Ishikawa (cell line): ENCODE results near the gene PPP1R9B.

ENCODE experiments used
- CEBPB ChIP-seq: IDR thresholded peaks from 2 replicates; pipeline ENCODE4 v1.6.1; 2012
- CREB1 ChIP-seq: IDR thresholded peaks from 2 replicates; pipeline ENCODE4 v1.6.1; 2012; ENCODE audit warnings: low read depth
- EGR1 ChIP-seq: IDR thresholded peaks from 2 replicates; pipeline ENCODE4 v1.6.1; 2012
- EP300 ChIP-seq: IDR thresholded peaks from 2 replicates; pipeline ENCODE4 v1.6.1; 2012; ENCODE audit warnings: borderline replicate concordance
- FOXM1 ChIP-seq: IDR thresholded peaks from 2 replicates; pipeline ENCODE4 v1.6.1; 2012; ENCODE audit warnings: low read depth, borderline replicate concordance
- NFIC ChIP-seq: IDR thresholded peaks from 2 replicates; pipeline ENCODE4 v1.6.1; 2012
- RAD21 ChIP-seq: IDR thresholded peaks from 2 replicates; pipeline ENCODE4 v1.6.1; 2012; ENCODE audit warnings: low read depth
- TAF1 ChIP-seq: IDR thresholded peaks from 2 replicates; pipeline ENCODE4 v1.6.1; 2012; ENCODE audit warnings: low read depth, mild to moderate bottlenecking
- TCF12 ChIP-seq: IDR thresholded peaks from 2 replicates; pipeline ENCODE4 v1.6.1; 2012; ENCODE audit warnings: low read depth
- TEAD4 ChIP-seq: IDR thresholded peaks from 2 replicates; pipeline ENCODE4 v1.6.1; 2012
- USF1 ChIP-seq: IDR thresholded peaks from 2 replicates; pipeline ENCODE4 v1.6.1; 2012
- YY1 ChIP-seq: IDR thresholded peaks from 2 replicates; pipeline ENCODE4 v1.6.1; 2012; ENCODE audit warnings: low read depth
- ZBTB7A ChIP-seq: IDR thresholded peaks from 2 replicates; pipeline ENCODE4 v1.6.1; 2012; ENCODE audit warnings: low read depth
- TF ChIP-seq, protein P1 (sequence below): IDR thresholded peaks from 2 replicates; pipeline ENCODE4 v1.6.1; 2012; ENCODE audit warnings: low read depth, mild to moderate bottlenecking
- TF ChIP-seq, protein P2 (sequence below): IDR thresholded peaks from 2 replicates; pipeline ENCODE4 v1.6.1; 2012

PPP1R9B gene

GRCh38 chr17:50165867-50166517 is 15.5 kb upstream of the PPP1R9B start, which contains the start of gene SGCA:
Gene SGCA, plus strand, starts transcription at chr17:50166005. Its CDS starts 36 bp downstream, at chr17:50166041.
- TF ChIP-seq, protein P1, sequence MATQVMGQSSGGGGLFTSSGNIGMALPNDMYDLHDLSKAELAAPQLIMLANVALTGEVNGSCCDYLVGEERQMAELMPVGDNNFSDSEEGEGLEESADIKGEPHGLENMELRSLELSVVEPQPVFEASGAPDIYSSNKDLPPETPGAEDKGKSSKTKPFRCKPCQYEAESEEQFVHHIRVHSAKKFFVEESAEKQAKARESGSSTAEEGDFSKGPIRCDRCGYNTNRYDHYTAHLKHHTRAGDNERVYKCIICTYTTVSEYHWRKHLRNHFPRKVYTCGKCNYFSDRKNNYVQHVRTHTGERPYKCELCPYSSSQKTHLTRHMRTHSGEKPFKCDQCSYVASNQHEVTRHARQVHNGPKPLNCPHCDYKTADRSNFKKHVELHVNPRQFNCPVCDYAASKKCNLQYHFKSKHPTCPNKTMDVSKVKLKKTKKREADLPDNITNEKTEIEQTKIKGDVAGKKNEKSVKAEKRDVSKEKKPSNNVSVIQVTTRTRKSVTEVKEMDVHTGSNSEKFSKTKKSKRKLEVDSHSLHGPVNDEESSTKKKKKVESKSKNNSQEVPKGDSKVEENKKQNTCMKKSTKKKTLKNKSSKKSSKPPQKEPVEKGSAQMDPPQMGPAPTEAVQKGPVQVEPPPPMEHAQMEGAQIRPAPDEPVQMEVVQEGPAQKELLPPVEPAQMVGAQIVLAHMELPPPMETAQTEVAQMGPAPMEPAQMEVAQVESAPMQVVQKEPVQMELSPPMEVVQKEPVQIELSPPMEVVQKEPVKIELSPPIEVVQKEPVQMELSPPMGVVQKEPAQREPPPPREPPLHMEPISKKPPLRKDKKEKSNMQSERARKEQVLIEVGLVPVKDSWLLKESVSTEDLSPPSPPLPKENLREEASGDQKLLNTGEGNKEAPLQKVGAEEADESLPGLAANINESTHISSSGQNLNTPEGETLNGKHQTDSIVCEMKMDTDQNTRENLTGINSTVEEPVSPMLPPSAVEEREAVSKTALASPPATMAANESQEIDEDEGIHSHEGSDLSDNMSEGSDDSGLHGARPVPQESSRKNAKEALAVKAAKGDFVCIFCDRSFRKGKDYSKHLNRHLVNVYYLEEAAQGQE, result no peak
- TF ChIP-seq NFIC (no peak), CEBPB (no peak), EP300 (no peak), RAD21 (no peak), USF1 (no peak), FOXM1 (no peak), CREB1 (no peak)
- TF ChIP-seq, protein P2, sequence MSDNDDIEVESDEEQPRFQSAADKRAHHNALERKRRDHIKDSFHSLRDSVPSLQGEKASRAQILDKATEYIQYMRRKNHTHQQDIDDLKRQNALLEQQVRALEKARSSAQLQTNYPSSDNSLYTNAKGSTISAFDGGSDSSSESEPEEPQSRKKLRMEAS, result no peak

DNA sequence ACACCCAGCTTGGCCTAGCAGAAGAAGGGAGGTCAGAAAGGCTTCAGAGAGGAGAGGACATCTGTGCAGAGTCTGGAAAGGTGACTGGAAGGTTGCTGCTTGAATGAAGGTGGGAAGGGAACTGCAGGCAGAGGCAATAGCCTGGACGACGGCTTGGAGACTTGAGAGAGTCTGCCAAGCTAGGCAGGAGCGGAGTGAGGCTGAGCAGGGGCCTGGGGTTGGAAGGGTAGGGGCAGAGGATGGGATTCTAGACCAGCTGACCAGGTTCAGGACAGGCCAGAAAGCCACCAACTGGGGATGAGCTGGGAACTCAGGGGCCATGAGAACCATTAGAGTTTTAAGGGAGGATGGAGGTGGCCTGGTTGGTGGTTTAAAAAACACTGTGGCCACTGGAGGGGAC is 15.0 kb upstream of the PPP1R9B start:
- TF ChIP-seq TEAD4, result no peak
- TF ChIP-seq ZBTB7A, result no peak
- no peak for TF ChIP-seq YY1
- no peak for TF ChIP-seq FOXM1
- TF ChIP-seq RAD21, result no peak
- TF ChIP-seq TAF1, result no peak
- no peak for TF ChIP-seq CREB1
- TF ChIP-seq, protein P2, result no peak
- no peak for TF ChIP-seq NFIC

DNA sequence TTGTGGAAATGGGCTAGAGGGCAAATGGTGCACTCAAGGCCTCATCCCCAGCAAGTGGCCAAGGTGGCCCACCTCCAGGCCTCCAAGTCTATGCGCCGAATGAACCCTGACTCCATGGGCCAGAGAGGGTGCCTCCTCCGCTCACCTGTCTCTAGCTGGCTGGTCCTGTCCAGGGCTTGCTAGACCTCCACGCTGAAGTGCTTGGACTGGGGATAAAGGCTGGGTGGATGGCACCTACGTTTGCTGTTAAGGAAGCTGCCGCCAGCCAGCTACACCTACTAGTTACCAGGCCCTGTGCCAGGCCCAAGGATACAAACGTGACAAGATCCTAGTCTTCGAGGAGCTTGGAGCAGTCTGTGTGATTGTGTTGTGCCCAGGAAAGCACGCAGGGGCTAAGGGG is 14.6 kb upstream of the PPP1R9B start:
- TF ChIP-seq CREB1, result no peak
- TF ChIP-seq NFIC, result no peak
- TF ChIP-seq, protein P2, result no peak
- TF ChIP-seq, protein P1, result no peak
- no peak for TF ChIP-seq USF1
- no peak for TF ChIP-seq RAD21
- TF ChIP-seq YY1, result no peak
- TF ChIP-seq TAF1, result no peak
- no peak for TF ChIP-seq TEAD4
- no peak for TF ChIP-seq ZBTB7A
- TF ChIP-seq CEBPB, result no peak
- TF ChIP-seq TCF12, result no peak
- TF ChIP-seq FOXM1, result no peak
- TF ChIP-seq EGR1, result no peak
- no peak for TF ChIP-seq EP300

DNA sequence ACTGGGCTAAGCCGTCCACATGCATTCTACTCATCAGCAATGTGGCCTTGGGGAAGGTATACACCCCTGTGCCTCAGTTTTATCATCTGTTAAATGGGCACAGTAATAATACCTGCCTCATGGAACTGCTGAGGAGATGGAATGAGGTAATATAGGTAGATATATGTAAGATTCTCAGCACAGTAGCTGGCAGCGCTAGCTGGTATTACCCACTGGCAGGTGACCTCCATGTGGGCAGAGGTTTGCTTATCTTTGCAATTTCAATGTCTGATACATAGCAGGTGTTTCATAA is 14.2 kb upstream of the PPP1R9B start:
- TF ChIP-seq, protein P1, result no peak
- TF ChIP-seq EGR1 (no peak), CEBPB (no peak), CREB1 (no peak), TCF12 (no peak), EP300 (no peak), USF1 (no peak), NFIC (no peak), FOXM1 (no peak), TAF1 (no peak), ZBTB7A (no peak)
- TF ChIP-seq, protein P2, result no peak
